ENCODE results near the gene OAT. TPM values are rescaled to one million over a fixed set of nuclear protein-coding genes. Genes with fewer than 3 reads are reported as not detected.

The OAT gene
- total RNA-seq, 3 donors from 2014 or later = 46.7 to 120 (median 69.6) TPM

DNA sequence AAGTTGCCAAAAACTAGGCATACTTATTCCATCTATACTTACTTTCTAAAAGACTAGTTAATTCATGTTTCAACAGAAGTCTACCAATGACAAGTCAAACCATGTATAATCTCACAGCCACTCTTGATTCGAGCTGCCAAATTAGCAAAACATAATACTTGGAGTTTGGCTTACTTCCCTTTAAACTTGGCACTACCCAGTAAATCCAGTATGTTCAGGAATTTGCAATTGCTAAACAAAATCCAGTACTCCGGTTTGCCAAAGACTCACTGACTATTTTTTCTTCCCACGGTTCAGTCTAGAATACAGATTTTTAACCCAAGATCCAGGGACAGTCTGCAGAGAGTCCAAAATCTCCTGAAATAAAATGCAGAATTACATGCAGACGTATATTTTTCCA, 4.6 kb downstream of the OAT start:
- Histone ChIP-seq H3K36me3 (ENCODE audit: low read depth) (no peaks in the 10 kb centered on the region), H3K4me3 (no peak overlapping the region), H3K4me1 (ENCODE audit: low read depth) (peaks cover 10% of the 10 kb centered on the region), H3K9me3 (no peaks in the 10 kb centered on the region)
- DNase-seq (no peak), ATAC-seq (no peak)
- TF ChIP-seq, protein P1, sequence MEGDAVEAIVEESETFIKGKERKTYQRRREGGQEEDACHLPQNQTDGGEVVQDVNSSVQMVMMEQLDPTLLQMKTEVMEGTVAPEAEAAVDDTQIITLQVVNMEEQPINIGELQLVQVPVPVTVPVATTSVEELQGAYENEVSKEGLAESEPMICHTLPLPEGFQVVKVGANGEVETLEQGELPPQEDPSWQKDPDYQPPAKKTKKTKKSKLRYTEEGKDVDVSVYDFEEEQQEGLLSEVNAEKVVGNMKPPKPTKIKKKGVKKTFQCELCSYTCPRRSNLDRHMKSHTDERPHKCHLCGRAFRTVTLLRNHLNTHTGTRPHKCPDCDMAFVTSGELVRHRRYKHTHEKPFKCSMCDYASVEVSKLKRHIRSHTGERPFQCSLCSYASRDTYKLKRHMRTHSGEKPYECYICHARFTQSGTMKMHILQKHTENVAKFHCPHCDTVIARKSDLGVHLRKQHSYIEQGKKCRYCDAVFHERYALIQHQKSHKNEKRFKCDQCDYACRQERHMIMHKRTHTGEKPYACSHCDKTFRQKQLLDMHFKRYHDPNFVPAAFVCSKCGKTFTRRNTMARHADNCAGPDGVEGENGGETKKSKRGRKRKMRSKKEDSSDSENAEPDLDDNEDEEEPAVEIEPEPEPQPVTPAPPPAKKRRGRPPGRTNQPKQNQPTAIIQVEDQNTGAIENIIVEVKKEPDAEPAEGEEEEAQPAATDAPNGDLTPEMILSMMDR (IDR thresholded peaks at IDR 0.05) = no peak
- intact Hi-C loops (cut with DNase I, micrococcal nuclease) = no loop called here

DNA sequence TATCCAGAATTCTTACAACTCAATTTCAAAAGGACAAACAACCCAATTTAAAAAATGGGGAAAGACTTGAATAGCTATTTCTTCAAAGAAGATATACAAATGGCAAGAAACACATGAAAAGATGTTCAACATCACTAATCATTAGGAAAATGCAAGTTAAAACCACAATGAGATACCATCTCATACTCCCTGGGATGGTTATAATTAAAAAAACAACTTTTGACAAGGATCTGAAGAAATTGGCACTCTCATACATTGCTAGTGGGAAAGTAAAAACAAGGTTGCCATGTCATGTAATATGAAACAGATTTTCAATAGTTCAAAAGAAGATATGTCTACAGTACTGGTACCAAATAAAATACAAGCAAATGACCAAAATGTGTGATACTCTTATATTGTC, 9.0 kb downstream of the OAT start:
- H3K4me3 ChIP-seq = no peak overlapping the region
- H3K4me1 ChIP-seq (ENCODE audit: low read depth) = peaks cover 3% of the 10 kb centered on the region
- no peak for DNase-seq
- TF ChIP-seq, protein P1 (IDR thresholded peaks at IDR 0.05) = no peak
- H3K9me3 ChIP-seq = no peaks in the 10 kb centered on the region
- intact Hi-C loops (cut with DNase I, micrococcal nuclease) = no loop called here
- no peaks in the 10 kb centered on the region for H3K36me3 ChIP-seq (ENCODE audit: low read depth)
- no peak for ATAC-seq

DNA sequence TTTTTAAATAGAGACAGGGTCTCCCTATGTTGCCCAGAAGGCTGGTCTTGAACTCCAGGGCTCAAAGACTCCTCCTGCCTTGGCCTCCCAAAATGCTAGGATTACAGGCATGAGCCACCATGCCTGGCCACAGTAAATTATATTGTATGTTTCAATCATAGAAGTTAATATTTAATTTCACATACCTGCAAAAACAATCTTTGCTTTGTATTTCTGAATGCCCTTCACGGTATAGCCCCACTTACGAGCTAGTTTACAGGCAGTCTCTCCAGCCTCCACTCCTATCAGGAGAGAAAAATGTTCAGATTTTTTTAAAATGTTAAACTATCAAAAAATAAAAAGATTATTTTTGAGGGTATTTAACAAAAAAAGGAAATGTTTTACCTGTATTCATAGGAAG, 10.4 kb downstream of the OAT start:
- no peaks in the 10 kb centered on the region for H3K36me3 ChIP-seq (ENCODE audit: low read depth)
- intact Hi-C loops (cut with DNase I, micrococcal nuclease) = no loop called here
- no peaks in the 10 kb centered on the region for H3K9me3 ChIP-seq
- DNase-seq (no peak), ATAC-seq (peak; percentile 76)
- TF ChIP-seq, protein P1 (IDR thresholded peaks at IDR 0.05) = no peak
- H3K4me3 ChIP-seq = no peak overlapping the region
- peaks cover 3% of the 10 kb centered on the region for H3K4me1 ChIP-seq (ENCODE audit: low read depth)

DNA sequence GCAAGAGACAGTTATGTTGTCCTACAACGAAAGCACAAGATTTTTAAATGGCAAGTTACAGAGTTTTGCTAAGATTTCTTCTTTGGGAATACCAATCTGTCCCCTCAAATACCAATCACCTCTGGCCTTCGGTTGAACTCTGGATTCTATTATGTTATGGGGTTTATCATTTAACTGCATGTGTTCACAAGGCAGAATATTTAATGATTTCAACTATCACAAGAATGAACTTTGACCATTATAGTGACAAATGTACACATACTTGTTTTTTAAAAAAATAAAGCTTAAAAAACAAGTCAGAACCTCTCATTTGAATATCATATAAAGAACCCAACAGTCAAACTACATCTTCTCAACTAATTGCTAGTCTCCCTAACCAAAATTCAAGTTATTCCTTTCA, 11.3 kb downstream of the OAT start:
- DNase-seq = no peak
- Histone ChIP-seq H3K36me3 (ENCODE audit: low read depth) (no peaks in the 10 kb centered on the region), H3K4me1 (ENCODE audit: low read depth) (peaks cover 3% of the 10 kb centered on the region), H3K4me3 (no peak overlapping the region), H3K9me3 (no peaks in the 10 kb centered on the region)
- ATAC-seq = no peak
- intact Hi-C loops (cut with DNase I, micrococcal nuclease) = no loop called here
- TF ChIP-seq, protein P1 (IDR thresholded peaks at IDR 0.05) = no peak

DNA sequence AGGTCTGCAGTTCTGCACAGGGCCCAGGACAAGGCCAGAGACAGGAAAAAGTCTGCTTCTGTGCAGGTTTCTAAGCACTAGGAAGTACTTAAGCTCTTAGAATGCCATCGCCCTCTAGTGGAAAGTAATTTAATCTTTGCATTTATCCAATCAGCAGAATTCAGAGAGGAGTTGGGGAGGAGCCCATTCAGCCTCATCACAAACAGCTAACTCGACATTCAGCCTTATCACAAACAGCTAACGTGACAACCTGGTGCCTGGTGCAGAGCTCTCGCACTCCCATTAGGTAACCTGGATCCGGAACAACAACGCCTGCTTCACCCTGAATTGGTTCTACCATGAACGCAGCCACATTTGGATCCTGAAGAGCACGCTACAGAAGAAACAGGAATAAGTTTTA, 15.2 kb downstream of the OAT start:
- peaks cover 4% of the 10 kb centered on the region for H3K36me3 ChIP-seq (ENCODE audit: low read depth)
- ATAC-seq (peak; percentile 96), DNase-seq (peak in 1 of 3 donors; percentile 35)
- intact Hi-C loops (cut with DNase I, micrococcal nuclease) = no loop called here
- H3K4me3 ChIP-seq = no peak overlapping the region
- H3K9me3 ChIP-seq = no peaks in the 10 kb centered on the region
- TF ChIP-seq, protein P1 (IDR thresholded peaks at IDR 0.05) = peak; percentile 49
- H3K4me1 ChIP-seq (ENCODE audit: low read depth) = peaks cover 3% of the 10 kb centered on the region

DNA sequence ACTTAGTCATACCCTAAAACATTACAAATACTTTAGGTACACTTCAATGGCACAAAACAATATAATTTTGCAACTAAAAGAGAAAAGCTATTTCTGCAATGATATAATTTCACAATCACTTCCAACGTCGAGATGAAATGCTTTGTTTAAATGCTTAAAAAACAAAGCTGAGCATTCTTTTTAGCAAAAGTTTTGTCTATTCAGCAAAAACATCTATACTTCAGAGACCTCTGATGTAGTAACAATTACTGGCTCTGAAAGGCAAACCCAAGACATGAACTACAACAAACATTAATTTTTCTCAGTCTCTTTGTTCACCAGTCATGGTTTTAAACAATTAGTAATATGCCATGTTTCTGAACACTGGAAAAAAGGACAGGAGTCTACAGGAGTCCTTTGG, 16.4 kb downstream of the OAT start:
- peaks cover 4% of the 10 kb centered on the region for H3K36me3 ChIP-seq (ENCODE audit: low read depth)
- TF ChIP-seq, protein P1 (IDR thresholded peaks at IDR 0.05) = no peak
- H3K4me3 ChIP-seq = no peak overlapping the region
- intact Hi-C loops (cut with DNase I, micrococcal nuclease) = no loop called here
- DNase-seq (no peak), ATAC-seq (no peak)
- no peaks in the 10 kb centered on the region for H3K9me3 ChIP-seq
- H3K4me1 ChIP-seq (ENCODE audit: low read depth) = no peaks in the 10 kb centered on the region

Data from mucosa of descending colon (tissue), 3 donors.